Measurements from ENCODE around the gene CD7. TPM values are rescaled to one million over a fixed set of nuclear protein-coding genes. Genes with fewer than 3 reads are reported as not detected.

The CD7 gene
- total RNA-seq, 1 experiment from 2014 or later: 0.74 TPM

- TF ChIP-seq MLX (CRISPR knock-in tag; IDR thresholded peaks at IDR 0.05) (no peak), RORB (CRISPR knock-in tag; IDR thresholded peaks at IDR 0.05) (no peak), NFYB (CRISPR knock-in tag; conservative IDR thresholded peaks at IDR 0.05; ENCODE audit: low read depth) (peak; percentile 88), TCF7 (CRISPR knock-in tag; IDR thresholded peaks at IDR 0.05; ENCODE audit: low read depth) (no peak), ETV6 (CRISPR knock-in tag; IDR thresholded peaks at IDR 0.05) (no peak), TP53 (CRISPR knock-in tag; IDR thresholded peaks at IDR 0.05) (no peak), SP1 (CRISPR knock-in tag; conservative IDR thresholded peaks at IDR 0.05) (peak; percentile 81), MYBL2 (CRISPR knock-in tag; IDR thresholded peaks at IDR 0.05) (no peak), ESRRA (CRISPR knock-in tag; IDR thresholded peaks at IDR 0.05; ENCODE audit: borderline replicate concordance) (no peak), NR3C1 (CRISPR knock-in tag; conservative IDR thresholded peaks at IDR 0.05; ENCODE audit: low read depth) (no peak), CREB1 (CRISPR knock-in tag; IDR thresholded peaks at IDR 0.05) (no peak), ZNF512 (CRISPR knock-in tag; IDR thresholded peaks at IDR 0.05; ENCODE audit: borderline replicate concordance) (no peak), FOXP4 (CRISPR knock-in tag; IDR thresholded peaks at IDR 0.05) (peak; percentile 72; the same call in 1 of the 2 replicates), AFF4 (CRISPR knock-in tag; IDR thresholded peaks at IDR 0.05; ENCODE audit: borderline replicate concordance) (no peak), AR (CRISPR knock-in tag; IDR thresholded peaks at IDR 0.05) (no peak), ZNF263 (CRISPR knock-in tag; IDR thresholded peaks at IDR 0.05; ENCODE audit: low read depth) (no peak), E2F1 (CRISPR knock-in tag; IDR thresholded peaks at IDR 0.05) (no peak), USF2 (CRISPR knock-in tag; IDR thresholded peaks at IDR 0.05) (peak; percentile 99), ATF1 (CRISPR knock-in tag; IDR thresholded peaks at IDR 0.05) (no peak), E2F5 (CRISPR knock-in tag; IDR thresholded peaks at IDR 0.05) (peak; percentile 69; the same call in 1 of the 2 replicates), USF1 (CRISPR knock-in tag; IDR thresholded peaks at IDR 0.05) (peak; percentile 99)
These were observed 24.9 kb downstream of the CD7 start (continued) for GRCh38 chr17:82292251-82293154.

All from WTC11 (cell line).